Breast epithelium (tissue), 4 donors: Measurements from ENCODE around the gene KRT6C. TPM values are rescaled to one million over a fixed set of nuclear protein-coding genes. Genes with fewer than 3 reads are reported as not detected.
A peak's percentile ranks its signal among the peaks of the same experiment; 100 is the strongest.

Experiments
- DNase-seq, 2 donors: peaks; one replicate each; pipeline ENCODE4 v3.0.0-alpha.2; 2019; ENCODE audit warnings: low spot score in 2 of 2
- H3K27ac ChIP-seq, 2 donors: fragments of 200-600 bp; sonication (generic) in 1 of 2; one replicate each; pipeline ENCODE4 v1.5.1; 2016 to 2019; ENCODE audit warnings: mild to moderate bottlenecking in 1 of 2
- H3K27me3 ChIP-seq, 2 donors: fragments of 200-600 bp; sonication (generic) in 1 of 2; one replicate each; pipeline versions ENCODE4 v1.5.1 to v1.6.0; 2017 to 2019; ENCODE audit warnings: control low read depth in 1 of 2, mild to moderate bottlenecking in 1 of 2
- H3K36me3 ChIP-seq: fragments of 200-600 bp; one replicate; pipeline ENCODE4 v1.5.1; 2019
- H3K4me1 ChIP-seq, 2 donors: fragments of 200-600 bp; sonication (generic); one replicate each; pipeline ENCODE4 v1.5.1; 2016 to 2019; ENCODE audit warnings: control low read depth in 1 of 2
- H3K4me3 ChIP-seq, 3 donors: fragments of 200-600 bp; sonication (generic); 1 replicate in 2 of 3; 2 replicates in 1 of 3; pipeline ENCODE4 v1.5.1; 2016 to 2019; ENCODE audit warnings: mild to moderate bottlenecking in 3 of 3, moderate library complexity in 2 of 3
- H3K9me3 ChIP-seq, 2 donors: fragments of 200-600 bp; sonication (generic) in 1 of 2; one replicate each; pipeline ENCODE4 v1.5.1; 2016 to 2019; ENCODE audit warnings: control low read depth in 1 of 2
- POLR2A ChIP-seq: fragments of 450-650 bp; IDR thresholded peaks from one replicate; pipeline ENCODE4 v1.6.1; 2016; ENCODE audit warnings: antibody characterized with exemption, mild to moderate bottlenecking, moderate library complexity
- POLR2AphosphoS5 ChIP-seq, 3 donors: sonication (generic); formaldehyde crosslinking; IDR thresholded peaks; one replicate each; pipeline ENCODE4 v1.6.1; 2017; ENCODE audit warnings: antibody characterized with exemption in 3 of 3
- intact Hi-C: fragments of 100-400 bp; cut with DNase I; formaldehyde crosslinking; loops from one replicate; pipeline ENCODE4 v1.15.1; 2023; ENCODE audit warnings: low total_unique reads
- total RNA-seq, 3 donors: library from RNA; depleted of rRNA; stranded (reverse); fragments of >200 nt; gene quantifications; one replicate each; pipeline ENCODE4 v1.1.0, GENCODE V29; 2016
- TF ChIP-seq, protein P1 (sequence below), 3 donors: fragments of 450-650 bp; IDR thresholded peaks; one replicate each; pipeline ENCODE4 v1.5.1; 2016 to 2017; ENCODE audit warnings: antibody characterized with exemption in 3 of 3, mild to moderate bottlenecking in 3 of 3, moderate library complexity in 3 of 3

The KRT6C gene
- total RNA-seq, 3 donors from 2014 or later = not detected

DNA sequence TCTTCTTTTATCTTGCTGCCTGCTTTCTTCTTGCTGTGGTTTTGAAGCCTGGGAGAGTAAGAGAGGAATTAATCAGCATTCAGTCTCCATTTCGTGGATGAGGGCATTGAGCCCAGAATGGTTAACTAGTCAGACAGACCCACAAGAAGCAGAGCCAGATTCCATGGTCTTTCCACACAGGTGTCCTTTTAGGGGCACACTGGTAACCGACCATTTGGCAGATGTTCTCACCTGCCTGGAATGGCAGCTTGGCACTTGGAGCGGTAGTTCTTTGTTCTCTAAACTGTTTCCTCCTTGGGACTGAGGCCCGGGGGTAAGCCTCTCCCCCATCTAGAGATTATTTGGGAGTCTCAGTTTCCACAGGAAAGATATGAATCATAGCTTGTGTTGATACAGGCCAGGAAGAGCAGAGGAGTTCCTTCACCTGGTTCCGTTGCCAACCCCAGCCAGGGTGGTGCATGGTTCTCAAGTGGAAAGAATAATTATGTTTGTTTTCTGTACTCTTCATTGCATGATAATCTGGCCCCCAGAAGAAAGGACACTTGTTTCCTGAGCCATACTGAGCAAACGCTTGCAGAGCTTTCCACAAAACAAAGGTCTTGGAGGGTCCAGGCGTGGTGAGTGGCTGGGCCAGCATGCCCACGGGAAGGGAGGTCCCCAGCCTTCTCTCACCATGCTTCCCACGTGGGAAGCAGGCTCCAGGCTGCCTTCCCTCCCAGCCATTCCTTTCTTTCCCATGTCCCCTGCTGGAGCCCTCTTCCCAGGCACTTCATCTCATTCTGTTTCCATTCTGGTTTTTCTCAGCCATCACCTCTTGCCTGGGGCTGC, 37.4 kb downstream of the KRT6C start:
- H3K27me3 ChIP-seq = no peaks in the 10 kb centered on the region
- DNase-seq = peak in 1 of 2 donors; percentile 91
- no peaks in the 10 kb centered on the region for H3K9me3 ChIP-seq
- intact Hi-C loops = no loop called here
- peak overlapping the region; percentile 80 to 86 for H3K27ac ChIP-seq
- H3K36me3 ChIP-seq = no peaks in the 10 kb centered on the region
- H3K4me1 ChIP-seq = no peaks in the 10 kb centered on the region
- H3K4me3 ChIP-seq = no peak overlapping the region
- TF ChIP-seq POLR2AphosphoS5 (IDR thresholded peaks at IDR 0.05) (peak in 2 of 3 donors; percentile 10 to 64), POLR2A (no peak)
- TF ChIP-seq, protein P1, sequence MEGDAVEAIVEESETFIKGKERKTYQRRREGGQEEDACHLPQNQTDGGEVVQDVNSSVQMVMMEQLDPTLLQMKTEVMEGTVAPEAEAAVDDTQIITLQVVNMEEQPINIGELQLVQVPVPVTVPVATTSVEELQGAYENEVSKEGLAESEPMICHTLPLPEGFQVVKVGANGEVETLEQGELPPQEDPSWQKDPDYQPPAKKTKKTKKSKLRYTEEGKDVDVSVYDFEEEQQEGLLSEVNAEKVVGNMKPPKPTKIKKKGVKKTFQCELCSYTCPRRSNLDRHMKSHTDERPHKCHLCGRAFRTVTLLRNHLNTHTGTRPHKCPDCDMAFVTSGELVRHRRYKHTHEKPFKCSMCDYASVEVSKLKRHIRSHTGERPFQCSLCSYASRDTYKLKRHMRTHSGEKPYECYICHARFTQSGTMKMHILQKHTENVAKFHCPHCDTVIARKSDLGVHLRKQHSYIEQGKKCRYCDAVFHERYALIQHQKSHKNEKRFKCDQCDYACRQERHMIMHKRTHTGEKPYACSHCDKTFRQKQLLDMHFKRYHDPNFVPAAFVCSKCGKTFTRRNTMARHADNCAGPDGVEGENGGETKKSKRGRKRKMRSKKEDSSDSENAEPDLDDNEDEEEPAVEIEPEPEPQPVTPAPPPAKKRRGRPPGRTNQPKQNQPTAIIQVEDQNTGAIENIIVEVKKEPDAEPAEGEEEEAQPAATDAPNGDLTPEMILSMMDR (IDR thresholded peaks at IDR 0.05) = no peak

DNA sequence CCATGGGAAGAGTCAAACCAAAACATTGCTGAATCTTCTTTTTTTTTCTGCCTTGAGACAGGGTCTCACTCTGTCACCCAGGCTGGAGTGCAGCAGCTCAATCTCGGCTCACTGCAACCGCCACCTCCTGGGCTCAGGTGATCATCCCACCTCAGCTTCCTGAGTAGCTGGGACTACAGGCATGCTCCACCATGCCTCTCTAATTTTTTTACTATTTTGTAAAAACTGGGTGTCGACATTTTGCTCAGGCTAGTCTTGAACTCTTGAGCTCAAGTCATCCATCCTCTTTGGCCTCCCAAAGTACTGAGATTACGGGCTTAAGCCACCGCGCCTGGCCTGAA, 38.0 kb downstream of the KRT6C start:
- no peak for DNase-seq
- Histone ChIP-seq H3K4me1 (no peaks in the 10 kb centered on the region), H3K4me3 (no peak overlapping the region), H3K9me3 (no peaks in the 10 kb centered on the region), H3K36me3 (no peaks in the 10 kb centered on the region), H3K27ac (peak overlapping the region; percentile 80 to 86), H3K27me3 (no peaks in the 10 kb centered on the region)
- intact Hi-C loops = no loop called here
- TF ChIP-seq, protein P1 (IDR thresholded peaks at IDR 0.05) = no peak
- TF ChIP-seq POLR2A (no peak), POLR2AphosphoS5 (IDR thresholded peaks at IDR 0.05) (no peak)

DNA sequence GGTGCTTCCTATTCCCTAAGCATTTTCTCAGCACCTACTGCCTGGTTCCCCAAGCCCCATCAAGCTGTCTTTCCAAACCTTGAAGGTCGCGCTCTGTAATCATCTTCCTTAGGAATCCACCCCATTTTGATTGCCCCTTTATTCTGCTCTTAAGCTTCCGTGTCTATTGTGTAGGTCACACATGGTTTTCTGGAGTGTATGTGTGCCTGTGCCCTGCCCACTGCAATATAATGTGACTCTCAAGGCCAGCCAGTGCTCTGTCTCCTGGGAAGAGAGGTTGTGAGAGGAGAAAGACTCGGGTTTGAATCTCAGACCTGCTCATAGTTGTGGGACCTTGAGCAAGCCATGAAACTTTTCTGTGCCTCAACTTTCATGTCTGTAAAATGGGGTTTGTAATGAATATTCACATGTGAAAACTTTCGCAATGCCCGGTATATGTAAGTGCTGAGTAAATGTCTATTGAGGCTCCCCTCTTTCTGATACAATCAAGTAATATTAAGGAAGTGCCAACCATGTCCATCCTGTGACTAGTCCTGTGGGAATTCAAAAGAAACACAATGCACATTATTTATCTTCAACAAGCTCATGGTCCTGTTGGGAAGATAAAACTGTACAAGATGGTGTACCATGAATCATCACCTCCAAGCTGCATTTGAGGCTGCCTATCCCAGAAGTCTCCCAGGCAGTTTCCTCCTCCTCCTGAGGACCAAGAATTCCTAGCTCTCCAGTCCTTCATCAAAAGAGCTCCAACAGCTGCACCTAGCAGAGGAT, 38.7 kb downstream of the KRT6C start:
- Histone ChIP-seq H3K36me3 (no peaks in the 10 kb centered on the region), H3K4me3 (no peak overlapping the region), H3K9me3 (no peaks in the 10 kb centered on the region), H3K27ac (peak overlapping the region; percentile 80 to 86), H3K4me1 (no peaks in the 10 kb centered on the region), H3K27me3 (no peaks in the 10 kb centered on the region)
- DNase-seq = no peak
- no peak for TF ChIP-seq POLR2AphosphoS5 (IDR thresholded peaks at IDR 0.05)
- TF ChIP-seq POLR2A = no peak
- TF ChIP-seq, protein P1 (IDR thresholded peaks at IDR 0.05) = no peak
- intact Hi-C loops = no loop called here

DNA sequence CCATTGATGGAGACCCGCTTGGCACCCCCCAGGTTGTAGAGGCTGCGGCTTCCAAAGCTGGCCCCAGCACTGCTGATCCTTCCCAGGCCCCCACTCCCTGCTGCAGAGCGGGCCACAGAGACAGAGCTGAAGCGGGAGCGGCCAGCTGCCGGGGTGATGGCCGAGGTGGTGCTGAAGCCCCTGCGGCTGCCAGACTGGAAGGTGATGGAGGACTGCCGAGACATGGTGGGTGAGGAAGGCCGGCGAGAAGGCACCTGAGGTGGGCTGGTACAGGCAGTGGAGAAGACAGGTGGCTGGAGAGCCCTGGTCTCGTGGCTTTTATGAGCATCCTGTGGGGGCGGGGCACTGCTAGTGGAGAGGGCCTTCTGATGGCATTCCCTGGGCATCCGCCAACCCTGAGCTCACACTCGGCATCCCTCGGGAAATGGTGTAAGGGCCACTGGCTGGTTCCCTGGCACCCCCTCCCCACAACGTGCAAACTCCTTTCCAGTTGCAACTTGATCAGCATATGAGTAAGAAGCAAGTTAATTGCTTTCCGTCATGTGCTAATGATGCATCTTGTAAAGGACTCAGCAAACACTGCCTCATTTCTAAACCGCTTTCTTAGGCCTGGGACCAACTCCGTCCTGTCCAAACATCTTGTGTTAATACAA, 39.4 kb downstream of the KRT6C start, which contains the start of gene KRT75:
Gene KRT75, minus strand, starts transcription at position 291 of the 653 bp plus-strand sequence. Its CDS starts 67 bp downstream, at position 224.
- Histone ChIP-seq H3K27me3 (no peaks in the 10 kb centered on the region), H3K27ac (peak within 1 kb of the TSS; percentile 80 to 86), H3K9me3 (no peaks in the 10 kb centered on the region), H3K4me1 (no peaks in the 10 kb centered on the region), H3K36me3 (no peaks in the 10 kb centered on the region), H3K4me3 (no peak within 1 kb of the TSS)
- DNase-seq = no peak
- intact Hi-C loops = no loop called here
- TF ChIP-seq POLR2AphosphoS5 (IDR thresholded peaks at IDR 0.05) (no peak), POLR2A (no peak)
- TF ChIP-seq, protein P1 (IDR thresholded peaks at IDR 0.05) = no peak
